GM15510 (cell line): Measurements from ENCODE around the gene EML1.

Experiments
- POLR2A ChIP-seq: IDR thresholded peaks from 3 replicates; pipeline ENCODE4 v1.6.1; 2011; ENCODE audit warnings: borderline replicate concordance; ENCODE audit not compliant: insufficient read length; ENCODE audit errors: extremely low read depth

Gene EML1

DNA sequence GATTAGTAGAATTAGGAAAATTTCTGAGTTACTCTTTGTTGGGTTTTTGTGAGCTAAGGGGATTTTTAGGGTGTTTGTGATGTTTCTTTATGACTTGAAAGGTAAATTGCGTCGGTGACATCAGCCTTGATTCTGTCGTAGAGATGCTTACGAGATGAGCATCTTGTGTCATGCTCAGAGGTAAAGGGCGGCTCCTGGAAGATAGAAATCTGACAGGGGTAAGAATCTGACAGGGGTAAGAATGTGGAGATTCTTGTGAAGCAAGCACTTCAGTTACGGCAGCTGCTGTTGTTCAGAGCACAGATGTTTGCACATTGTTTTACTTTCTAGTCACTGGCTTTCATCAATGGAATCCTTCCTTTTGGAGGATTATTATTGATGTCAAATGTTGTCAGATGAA is 22.5 kb downstream of the EML1 start:
- no peak for TF ChIP-seq POLR2A

- no peak for TF ChIP-seq POLR2A
These were observed 23.0 kb downstream of the EML1 start for GRCh38 chr14:99816217-99816616.

DNA sequence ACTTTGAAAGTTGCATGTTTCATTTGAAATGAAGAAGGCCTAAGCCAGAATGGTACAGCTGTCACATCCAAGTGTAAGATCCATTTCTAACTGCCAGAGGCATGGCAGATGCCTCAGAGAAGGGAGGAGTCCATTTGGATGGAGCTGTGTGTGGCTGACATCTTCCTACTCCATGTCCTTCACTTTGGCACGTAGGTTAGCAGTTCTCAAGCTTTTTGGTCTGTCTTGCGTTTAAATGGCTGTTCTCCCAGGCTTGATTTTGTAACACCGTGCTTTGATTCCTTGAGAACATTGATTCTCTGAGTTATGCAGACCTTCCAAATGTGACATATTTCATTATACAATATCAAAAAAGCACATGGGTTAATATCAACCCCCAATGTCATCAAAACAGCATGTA is 23.4 kb downstream of the EML1 start:
- no peak for TF ChIP-seq POLR2A

DNA sequence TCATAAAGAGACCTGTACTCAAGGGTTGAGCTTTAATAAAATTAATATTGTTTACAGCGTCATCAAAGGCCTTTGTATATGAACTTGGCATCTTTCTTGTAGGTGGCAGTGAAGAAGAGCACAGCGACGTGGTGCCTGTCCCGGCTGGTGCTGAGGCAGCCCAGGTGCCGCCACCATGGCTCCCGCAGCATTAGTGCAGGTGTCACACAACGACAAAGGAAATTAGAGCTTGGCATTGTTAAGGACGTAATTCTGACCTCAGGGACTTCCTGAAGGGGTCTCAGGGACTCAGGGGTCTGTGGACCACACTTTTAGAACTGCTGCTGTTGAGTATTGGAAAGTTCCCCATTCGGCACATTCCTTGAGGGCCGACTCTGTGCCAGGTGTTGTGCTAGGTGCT is 24.1 kb downstream of the EML1 start:
- no peak for TF ChIP-seq POLR2A

DNA sequence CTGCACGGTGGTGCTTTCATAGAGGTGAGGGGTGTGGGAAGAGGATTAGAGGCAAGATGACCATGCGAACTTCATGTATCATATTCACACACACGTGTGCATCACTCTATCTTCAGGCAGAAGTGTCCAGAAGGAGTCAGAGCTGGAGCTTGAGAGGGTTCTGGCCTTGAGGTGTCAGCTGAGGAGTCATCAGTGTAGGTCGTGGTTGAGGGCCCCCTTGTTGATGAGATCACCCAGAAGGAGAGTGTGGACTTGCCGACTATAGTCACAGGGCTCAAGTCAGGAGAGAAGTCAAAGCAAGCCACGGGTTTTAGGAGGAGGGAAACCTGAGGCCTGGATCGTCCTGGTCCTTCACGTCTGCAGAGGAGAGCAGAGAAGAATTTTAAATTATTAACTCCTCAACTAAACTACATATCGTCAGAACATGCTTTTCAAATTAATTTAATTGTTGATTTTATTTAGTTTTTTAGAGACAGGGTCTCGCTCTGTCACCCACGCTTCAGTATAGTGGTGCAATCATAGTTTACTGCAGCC is 25.4 kb downstream of the EML1 start:
- TF ChIP-seq POLR2A, result no peak

GRCh38 chr14:99819514-99819913 is 26.3 kb downstream of the EML1 start:
- TF ChIP-seq POLR2A, result no peak

- no peak for TF ChIP-seq POLR2A
These were observed 27.6 kb downstream of the EML1 start for GRCh38 chr14:99820702-99821331.

- TF ChIP-seq POLR2A, result no peak
These were observed 28.6 kb downstream of the EML1 start for GRCh38 chr14:99821519-99822508.

GRCh38 chr14:99822800-99823455 is 29.7 kb downstream of the EML1 start:
- no peak for TF ChIP-seq POLR2A

GRCh38 chr14:99824776-99825175 is 31.6 kb downstream of the EML1 start:
- no peak for TF ChIP-seq POLR2A

DNA sequence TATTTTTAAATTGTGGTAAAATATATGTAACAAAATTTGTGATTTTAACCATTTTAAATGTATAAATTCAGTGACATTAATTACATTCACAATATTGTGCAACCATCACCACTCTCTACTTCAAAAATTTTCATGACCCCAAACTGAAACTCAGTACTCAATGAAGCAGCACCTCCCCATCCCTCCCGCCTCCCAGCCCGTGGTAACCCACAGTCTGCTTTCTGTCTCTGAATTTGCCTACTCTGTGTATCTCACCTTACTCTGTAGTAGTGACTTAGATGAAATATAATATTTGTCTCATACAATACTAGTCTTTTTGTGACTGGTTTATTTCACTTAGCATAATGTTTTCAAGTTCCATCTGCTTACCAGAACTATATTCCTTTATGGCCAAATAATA is 36.2 kb downstream of the EML1 start:
- no peak for TF ChIP-seq POLR2A

- no peak for TF ChIP-seq POLR2A
These were observed 38.1 kb downstream of the EML1 start for GRCh38 chr14:99831303-99831702.

GRCh38 chr14:99831903-99832685 is 38.9 kb downstream of the EML1 start:
- TF ChIP-seq POLR2A, result no peak

DNA sequence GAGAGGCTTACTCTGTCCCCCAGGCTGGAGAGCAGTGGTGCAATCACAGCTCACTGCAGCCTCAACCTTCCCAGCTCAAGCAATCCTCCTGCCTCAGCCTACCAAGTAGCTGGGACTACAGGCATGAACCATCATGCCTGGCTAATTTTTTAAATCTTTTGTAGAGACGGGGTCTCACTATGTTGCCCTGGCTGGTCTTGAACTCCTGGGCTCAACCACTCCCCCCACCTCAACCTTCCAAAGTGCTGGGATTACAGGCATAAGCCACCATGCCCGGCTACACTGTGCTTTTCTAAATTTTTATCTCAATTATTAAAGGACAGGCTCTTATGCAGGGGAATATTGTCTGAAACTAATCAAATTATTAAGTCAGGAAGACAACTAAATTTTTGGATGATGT is 44.6 kb downstream of the EML1 start:
- TF ChIP-seq POLR2A, result no peak

DNA sequence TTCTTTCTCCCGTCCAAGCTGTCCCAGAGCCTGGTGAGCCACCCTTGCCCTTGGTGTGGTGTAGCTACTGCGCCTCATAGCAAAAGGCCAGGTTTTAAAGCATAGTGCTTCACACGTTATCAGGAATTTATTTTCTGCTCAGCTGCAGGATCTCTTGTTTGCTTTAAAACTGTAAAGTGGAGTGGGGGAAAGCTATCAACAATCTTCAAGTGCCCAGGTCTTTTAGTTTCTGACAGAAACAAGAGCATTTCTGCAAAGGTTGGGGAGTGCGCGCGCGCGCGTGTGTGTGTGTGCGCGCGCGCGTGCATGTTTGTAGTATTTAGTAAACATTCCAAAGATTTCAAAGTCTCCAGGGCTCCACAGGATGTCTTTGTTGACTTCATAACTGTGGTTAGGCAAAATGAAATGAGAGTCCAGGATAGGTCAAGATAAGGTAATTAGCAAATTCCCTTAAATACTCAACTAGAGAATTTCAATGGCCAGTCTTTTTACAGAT is 45.5 kb downstream of the EML1 start:
- TF ChIP-seq POLR2A, result no peak

DNA sequence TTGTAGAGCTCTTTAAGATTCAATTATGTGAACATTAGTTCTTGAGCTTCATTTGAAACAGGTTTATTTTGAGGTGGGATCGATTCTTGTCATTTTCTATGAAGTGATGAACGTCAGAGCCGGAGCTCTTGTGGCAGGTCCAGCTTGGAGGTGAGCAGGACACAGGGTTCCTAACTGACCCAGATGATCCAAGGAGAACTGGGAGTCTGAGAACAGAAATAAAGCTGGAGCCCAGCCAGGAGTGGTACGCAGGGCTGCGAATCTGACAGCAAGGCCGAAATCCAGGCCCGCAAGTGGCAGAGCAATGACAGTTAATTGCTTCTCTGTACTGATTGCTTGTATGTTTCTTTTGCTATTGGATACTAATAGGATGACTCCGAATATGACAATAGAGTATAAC is 46.5 kb downstream of the EML1 start:
- no peak for TF ChIP-seq POLR2A
